Right lobe of liver (tissue), 6 donors: ENCODE results near the gene POU2F3. TPM values are rescaled to one million over a fixed set of nuclear protein-coding genes. Genes with fewer than 3 reads are reported as not detected.

Source experiments
- ATAC-seq, 4 donors: fragments of 200-7000 bp; cut with Tn5 transposase; one replicate each; pipeline ENCODE4 v1.9.1; 2020; ENCODE audit warnings: mild to moderate bottlenecking in 4 of 4, moderate library complexity in 4 of 4
- DNase-seq, 3 donors: peaks; one replicate each; pipeline ENCODE4 v3.0.0-alpha.2; 2020
- H3K27ac ChIP-seq, 3 donors: fragments of 200-600 bp; one replicate each; pipeline ENCODE4 v1.8.0; 2022
- H3K27me3 ChIP-seq, 2 donors: fragments of 200-600 bp; one replicate each; pipeline ENCODE4 v1.8.0; 2022
- H3K36me3 ChIP-seq, 4 donors: fragments of 200-600 bp; sonication (generic) in 1 of 4; one replicate each; pipeline versions ENCODE4 v1.5.1 to v1.8.0; 2017 to 2022; ENCODE audit warnings: control low read depth in 1 of 4
- H3K4me1 ChIP-seq, 4 donors: fragments of 200-600 bp; sonication (generic) in 1 of 4; one replicate each; pipeline versions ENCODE4 v1.5.1 to v1.8.0; 2017 to 2022; ENCODE audit warnings: control low read depth in 1 of 4
- H3K4me3 ChIP-seq, 3 donors: fragments of 200-600 bp; one replicate each; pipeline ENCODE4 v1.8.0; 2022
- H3K9me3 ChIP-seq, 4 donors: fragments of 200-600 bp; sonication (generic) in 1 of 4; one replicate each; pipeline versions ENCODE4 v1.5.1 to v1.8.0; 2017 to 2022; ENCODE audit warnings: control low read depth in 1 of 4
- POLR2A ChIP-seq: fragments of 450-650 bp; IDR thresholded peaks from one replicate; pipeline ENCODE4 v1.6.1; 2017; ENCODE audit warnings: antibody characterized with exemption, mild to moderate bottlenecking
- WGBS: methylation state at CpG from one replicate; pipeline ENCODE4 v1.1.6; 2018; ENCODE audit warnings: low coverage, low lambda C conversion rate; ENCODE audit not compliant: insufficient coverage; ENCODE audit errors: missing lambda C conversion rate; 5-methylcytosine and 5-hydroxymethylcytosine counted together
- intact Hi-C, 2 donors: fragments of 100-400 bp; cut with DNase I; formaldehyde crosslinking; loops; one replicate each; pipeline versions ENCODE4 v1.11.2 to v1.14.1; 2022
- total RNA-seq, 6 experiments: library from RNA; depleted of rRNA in 2 of 6; stranded (reverse); fragments of >200 nt in 2 of 6; fragmentation: NEBNext Ultra II Directional in 3 of 6; extraction: Animal tissue kit (Norgen Biotek cat#: 25700) in 3 of 6; gene quantifications; one replicate each; pipeline versions ENCODE4 v1.1.0 to v1.2.4, GENCODE V29; 2016 to 2023
- TF ChIP-seq, protein P1 (sequence below), 4 donors: fragments of 200-600 bp in 3 of 4; fragments of 450-650 bp in 1 of 4; IDR thresholded peaks; one replicate each; pipeline versions ENCODE4 v1.5.1 to v1.8.0; 2016 to 2022; ENCODE audit warnings: antibody characterized with exemption in 4 of 4, mild to moderate bottlenecking in 2 of 4
- donor health status: DM: no; HTN: yes; CAD: no.
- donor health status: DM: no; HTN: no; CAD: no.
- donor health status: DM: no; HTN: no; CAD: no.
- donor health status: DM: no; HTN: yes; CAD: no.
- donor health status: DM: no; HTN: yes; CAD: no.

Gene POU2F3
- total RNA-seq, 6 experiments from 2014 or later, result not detected

DNA sequence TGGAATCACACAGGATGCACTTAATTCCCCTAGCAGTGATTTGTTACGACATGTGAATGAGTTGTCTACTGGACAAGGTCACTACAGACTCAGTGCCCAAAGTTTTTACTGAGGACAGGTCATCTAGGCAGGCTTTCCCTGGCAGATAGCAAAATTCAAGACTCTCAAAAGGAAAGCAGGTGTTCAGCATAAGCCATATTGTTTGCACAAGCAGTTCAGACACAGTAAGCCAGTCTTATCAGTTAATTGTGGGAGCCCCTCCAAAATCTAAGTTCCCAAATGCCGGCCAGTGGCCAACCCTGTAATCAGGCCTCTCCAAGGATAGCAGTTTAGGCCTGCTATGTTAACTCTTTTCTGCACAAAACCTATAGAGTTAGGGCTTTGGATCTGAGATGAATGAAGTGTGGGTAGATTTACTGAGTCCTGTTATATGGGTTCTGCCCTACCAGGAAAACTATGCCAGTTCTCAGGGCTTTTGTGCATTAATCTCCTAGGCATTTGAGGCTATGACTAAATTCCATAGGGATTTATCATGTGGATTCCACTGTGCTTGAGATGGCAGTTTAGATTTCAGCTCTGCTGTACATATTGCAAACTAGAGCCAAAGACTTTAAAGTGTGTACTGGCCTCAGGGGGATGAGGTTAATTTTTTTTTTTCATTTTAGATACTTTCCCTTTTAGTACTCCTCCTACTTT, 91.5 kb downstream of the POU2F3 start:
- H3K27me3 ChIP-seq, result no peaks in the 10 kb centered on the region
- intact Hi-C loops, result no loop called here
- no peak overlapping the region for H3K4me3 ChIP-seq
- peak in 1 of 4 donors; percentile 5 for ATAC-seq
- H3K4me1 ChIP-seq, result peaks cover 0 to 3% (median 0%) of the 10 kb centered on the region in 4 donors
- no peak for DNase-seq
- H3K27ac ChIP-seq, result no peak overlapping the region
- WGBS, result 55% methylated on average over 2 of the region's 2 CpGs
- H3K9me3 ChIP-seq, result no peaks in the 10 kb centered on the region
- TF ChIP-seq, protein P1, sequence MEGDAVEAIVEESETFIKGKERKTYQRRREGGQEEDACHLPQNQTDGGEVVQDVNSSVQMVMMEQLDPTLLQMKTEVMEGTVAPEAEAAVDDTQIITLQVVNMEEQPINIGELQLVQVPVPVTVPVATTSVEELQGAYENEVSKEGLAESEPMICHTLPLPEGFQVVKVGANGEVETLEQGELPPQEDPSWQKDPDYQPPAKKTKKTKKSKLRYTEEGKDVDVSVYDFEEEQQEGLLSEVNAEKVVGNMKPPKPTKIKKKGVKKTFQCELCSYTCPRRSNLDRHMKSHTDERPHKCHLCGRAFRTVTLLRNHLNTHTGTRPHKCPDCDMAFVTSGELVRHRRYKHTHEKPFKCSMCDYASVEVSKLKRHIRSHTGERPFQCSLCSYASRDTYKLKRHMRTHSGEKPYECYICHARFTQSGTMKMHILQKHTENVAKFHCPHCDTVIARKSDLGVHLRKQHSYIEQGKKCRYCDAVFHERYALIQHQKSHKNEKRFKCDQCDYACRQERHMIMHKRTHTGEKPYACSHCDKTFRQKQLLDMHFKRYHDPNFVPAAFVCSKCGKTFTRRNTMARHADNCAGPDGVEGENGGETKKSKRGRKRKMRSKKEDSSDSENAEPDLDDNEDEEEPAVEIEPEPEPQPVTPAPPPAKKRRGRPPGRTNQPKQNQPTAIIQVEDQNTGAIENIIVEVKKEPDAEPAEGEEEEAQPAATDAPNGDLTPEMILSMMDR (IDR thresholded peaks at IDR 0.05), result no peak
- no peaks in the 10 kb centered on the region for H3K36me3 ChIP-seq

DNA sequence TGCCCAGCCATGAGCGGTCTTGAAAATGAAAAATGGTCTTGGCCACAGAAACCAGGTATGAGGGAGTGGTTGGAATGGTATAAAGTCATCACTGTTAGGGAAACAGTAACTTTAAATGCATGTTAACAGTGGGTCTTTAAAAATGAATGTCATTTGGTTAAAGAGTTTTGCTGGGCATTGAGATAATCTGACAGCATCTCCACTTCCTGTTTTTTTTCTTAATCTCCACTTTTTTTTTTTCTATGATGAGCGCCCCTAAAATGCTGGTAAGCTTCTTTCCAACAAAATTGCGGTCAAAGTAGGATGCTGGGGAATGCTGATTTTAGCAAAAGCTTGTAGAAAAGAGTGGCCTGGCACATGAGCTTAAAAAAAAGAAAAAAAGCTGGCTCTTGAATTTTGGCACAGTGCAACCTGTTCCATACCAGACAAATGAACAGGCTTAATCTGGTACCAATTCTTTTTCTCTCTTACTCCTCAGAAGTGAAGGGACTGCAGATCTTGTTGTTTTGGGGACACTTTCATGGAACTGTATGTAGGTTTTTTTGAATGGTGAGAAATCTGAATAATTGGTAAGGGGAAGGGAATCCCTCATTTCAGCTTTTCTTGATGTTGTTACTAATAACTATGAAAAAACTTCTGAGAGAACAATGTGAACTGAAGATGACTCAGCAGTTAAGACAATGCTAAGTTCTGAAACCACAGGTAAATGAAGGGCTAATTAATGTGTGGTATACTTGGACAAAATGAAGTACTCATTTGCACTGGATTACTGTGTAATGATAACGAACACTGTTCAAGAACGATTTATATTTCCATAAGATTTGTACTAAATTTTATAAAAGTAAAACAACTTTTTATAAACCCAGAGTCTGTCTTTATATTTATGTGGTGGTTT, 93.1 kb downstream of the POU2F3 start:
- H3K4me3 ChIP-seq, result no peak overlapping the region
- WGBS, result 88% methylated on average over 5 of the region's 5 CpGs
- intact Hi-C loops, result no loop called here
- H3K9me3 ChIP-seq, result no peaks in the 10 kb centered on the region
- no peak for TF ChIP-seq POLR2A
- TF ChIP-seq, protein P1 (IDR thresholded peaks at IDR 0.05), result no peak
- H3K27me3 ChIP-seq, result no peaks in the 10 kb centered on the region
- no peak for ATAC-seq
- H3K36me3 ChIP-seq, result no peaks in the 10 kb centered on the region
- no peak overlapping the region for H3K27ac ChIP-seq
- peaks cover 0 to 3% (median 0%) of the 10 kb centered on the region in 4 donors for H3K4me1 ChIP-seq
- DNase-seq, result no peak

DNA sequence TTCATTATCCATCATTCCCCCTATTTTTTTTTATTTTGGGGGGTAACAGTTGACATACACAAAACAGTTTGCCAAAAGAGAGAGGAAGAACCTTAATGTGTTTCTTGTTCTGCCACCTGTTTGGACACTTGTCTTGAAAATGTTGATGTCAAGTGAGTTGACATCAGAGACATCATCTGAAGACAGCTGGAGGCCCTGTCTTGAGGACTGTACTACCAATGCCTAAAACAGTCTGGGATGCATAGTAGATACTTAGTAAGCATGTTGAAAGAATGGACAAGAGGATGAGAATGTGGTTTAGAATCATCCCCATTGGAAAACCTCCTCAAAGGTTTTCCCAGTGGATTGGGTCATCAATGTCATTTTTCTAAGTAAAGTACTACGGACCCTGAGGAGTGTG, 93.9 kb downstream of the POU2F3 start:
- TF ChIP-seq POLR2A, result no peak
- TF ChIP-seq, protein P1 (IDR thresholded peaks at IDR 0.05), result no peak
- no peaks in the 10 kb centered on the region for H3K9me3 ChIP-seq
- no peak for ATAC-seq
- no peaks in the 10 kb centered on the region for H3K27me3 ChIP-seq
- 65% methylated on average over 1 of the region's 1 CpG for WGBS
- DNase-seq, result no peak
- H3K27ac ChIP-seq, result no peak overlapping the region
- intact Hi-C loops, result no loop called here
- no peaks in the 10 kb centered on the region for H3K36me3 ChIP-seq
- peaks cover 0 to 5% (median 0%) of the 10 kb centered on the region in 4 donors for H3K4me1 ChIP-seq
- H3K4me3 ChIP-seq, result no peak overlapping the region

DNA sequence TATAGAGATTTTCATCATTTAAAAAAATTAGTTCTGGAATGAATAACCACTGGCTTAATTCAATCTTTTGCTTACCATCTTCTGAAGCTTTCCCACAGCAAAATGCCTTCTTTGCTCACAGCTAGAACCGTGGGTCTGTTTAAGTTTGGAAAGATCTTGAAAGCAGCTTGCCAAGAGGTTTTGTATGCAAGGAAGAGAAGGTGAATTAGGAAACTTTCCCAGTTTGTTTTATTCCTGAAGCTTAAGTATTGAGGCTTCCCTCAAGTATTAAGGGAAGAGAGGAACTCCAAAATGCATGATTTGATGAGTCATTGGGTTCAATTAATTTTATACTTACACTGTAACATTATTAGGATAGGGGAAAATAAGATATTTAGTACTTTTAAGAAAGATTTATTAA, 94.4 kb downstream of the POU2F3 start:
- 55% methylated on average over 1 of the region's 1 CpG for WGBS
- Histone ChIP-seq H3K36me3 (no peaks in the 10 kb centered on the region), H3K9me3 (no peaks in the 10 kb centered on the region), H3K4me3 (no peak overlapping the region), H3K4me1 (peaks cover 0 to 9% (median 0%) of the 10 kb centered on the region in 4 donors), H3K27ac (no peak overlapping the region), H3K27me3 (no peaks in the 10 kb centered on the region)
- ATAC-seq, result no peak
- intact Hi-C loops, result no loop called here
- TF ChIP-seq POLR2A, result no peak
- TF ChIP-seq, protein P1 (IDR thresholded peaks at IDR 0.05), result no peak
- DNase-seq, result no peak
